H1 (cell line): ENCODE results near the gene SERPINH1. TPM values are rescaled to one million over a fixed set of nuclear protein-coding genes. Genes with fewer than 3 reads are reported as not detected.

Experiments
- CTCF ChIA-PET: fragments of 300-600 bp; sonication (Branson Sonifier 250); formaldehyde crosslinking; loops from one replicate; lab custom pipeline; 2021; ENCODE audit not compliant: partially characterized antibody; lab: Charles Lee
- POLR2A ChIA-PET: fragments of 300-600 bp; sonication (Branson Sonifier 250); formaldehyde crosslinking; loops from one replicate; lab custom pipeline; 2021; ENCODE audit warnings: inconsistent platforms; ENCODE audit not compliant: partially characterized antibody; lab: Charles Lee
- DNase-seq, 2 experiments: peaks; one replicate each; pipeline versions ENCODE4 v3.0.0 to v3.0.0-alpha.2; 2010 to 2022; ENCODE audit warnings: low spot score in 2 of 2, low read depth in 1 of 2, mixed read lengths in 1 of 2
- FAIRE-seq: peaks from 2 replicates; lab custom pipeline; 2011; peaks lifted over from hg19 to GRCh38; lab: Jason Lieb, UNC
- H2AFZ ChIP-seq: 2 replicates; pipeline ENCODE4 v1.8.1; 2012; ENCODE audit warnings: low read length, inconsistent platforms
- H2AK5ac ChIP-seq: 2 replicates; pipeline ENCODE4 v1.6.1; 2013; ENCODE audit warnings: low read depth, low read length
- H2BK120ac ChIP-seq: replicated peaks from 2 replicates; pipeline ENCODE3; 2013; ENCODE audit warnings: low read depth, low read length, inconsistent platforms
- H2BK12ac ChIP-seq: 2 replicates; pipeline ENCODE4 v1.6.1; 2013; ENCODE audit warnings: low read depth, low read length
- H2BK15ac ChIP-seq: 2 replicates; pipeline ENCODE4 v1.6.1; 2013; ENCODE audit warnings: low read length
- H2BK20ac ChIP-seq: 2 replicates; pipeline ENCODE4 v1.6.1; 2013; ENCODE audit warnings: low read length
- H2BK5ac ChIP-seq: 2 replicates; pipeline ENCODE4 v1.6.1; 2013; ENCODE audit warnings: low read depth, low read length
- H3K14ac ChIP-seq: 2 replicates; pipeline ENCODE4 v1.6.1; 2013; ENCODE audit warnings: inconsistent platforms; ENCODE audit not compliant: insufficient read length
- H3K18ac ChIP-seq: 2 replicates; pipeline ENCODE4 v1.6.1; 2013; ENCODE audit warnings: low read length; ENCODE audit errors: extremely low read depth
- H3K23ac ChIP-seq: 2 replicates; pipeline ENCODE4 v1.6.1; 2013; ENCODE audit warnings: inconsistent platforms; ENCODE audit not compliant: insufficient read length
- H3K23me2 ChIP-seq: 2 replicates; pipeline ENCODE4 v1.6.1; 2013; ENCODE audit warnings: low read depth, low read length
- H3K27ac ChIP-seq: 2 replicates; pipeline ENCODE4 v1.6.1; 2011; ENCODE audit warnings: low read depth, low read length, inconsistent platforms
- H3K27me3 ChIP-seq, 4 experiments: replicated peaks in 1 of 4; 1 replicate in 1 of 4; 2 replicates in 3 of 4; pipeline versions ENCODE4 v1.6.1 to v1.8.1; 2011 to 2013; ENCODE audit warnings: low read length in 3 of 4, mild to moderate bottlenecking in 3 of 4, inconsistent platforms in 2 of 4, mixed read lengths in 2 of 4, moderate library complexity in 1 of 4; ENCODE audit not compliant: control insufficient read depth in 3 of 4, insufficient read depth in 3 of 4; ENCODE audit errors: extremely low read depth in 1 of 4
- H3K36me3 ChIP-seq, 4 experiments: 2 replicates each; pipeline versions ENCODE4 v1.6.1 to v1.8.1; 2011 to 2013; ENCODE audit warnings: mild to moderate bottlenecking in 4 of 4, low read length in 3 of 4, moderate library complexity in 2 of 4, control low read depth in 1 of 4, inconsistent platforms in 1 of 4; ENCODE audit not compliant: insufficient read depth in 4 of 4, control insufficient read depth in 2 of 4
- H3K4ac ChIP-seq: replicated peaks from 2 replicates; pipeline ENCODE3; 2013; ENCODE audit warnings: low read length, low read depth, mixed read lengths, inconsistent platforms; ENCODE audit not compliant: insufficient read length
- H3K4me1 ChIP-seq, 4 experiments: replicated peaks in 1 of 4; 1 replicate in 1 of 4; 2 replicates in 3 of 4; pipeline versions ENCODE4 v1.6.1 to v1.8.1; 2011 to 2013; ENCODE audit warnings: low read length in 3 of 4, inconsistent platforms in 2 of 4, mixed read lengths in 1 of 4; ENCODE audit not compliant: insufficient read depth in 4 of 4, control insufficient read depth in 3 of 4
- H3K4me2 ChIP-seq, 2 experiments: 2 replicates each; pipeline versions ENCODE4 v1.6.1 to v1.8.1; 2011 to 2013; ENCODE audit warnings: low read depth in 2 of 2, low read length in 2 of 2, control low read depth in 1 of 2, inconsistent platforms in 1 of 2, mild to moderate bottlenecking in 1 of 2; ENCODE audit not compliant: insufficient read depth in 1 of 2
- H3K4me3 ChIP-seq, 4 experiments: fragments of 200-600, 300-600 bp in 1 of 4; sonication (generic), shearing (Covaris generic), sonication (Bioruptor Twin) in 1 of 4; 2 replicates each; pipeline versions ENCODE4 v1.5.1 to v1.8.1; 2011 to 2016; ENCODE audit warnings: low read length in 4 of 4, low read depth in 3 of 4, control low read depth in 2 of 4, inconsistent platforms in 2 of 4, mild to moderate bottlenecking in 2 of 4, mixed read lengths in 1 of 4, moderate library complexity in 1 of 4; ENCODE audit not compliant: insufficient read depth in 2 of 4; ENCODE audit errors: extremely low read depth in 1 of 4
- H3K56ac ChIP-seq: replicated peaks from 2 replicates; pipeline ENCODE3; 2013; ENCODE audit warnings: low read depth, mild to moderate bottlenecking, mixed read lengths, low read length, inconsistent platforms; ENCODE audit not compliant: insufficient read length
- H3K79me1 ChIP-seq: 2 replicates; pipeline ENCODE4 v1.6.1; 2013; ENCODE audit warnings: low read depth, low read length, control low read depth
- H3K79me2 ChIP-seq, 2 experiments: 2 replicates each; pipeline versions ENCODE4 v1.6.1 to v1.8.1; 2012 to 2013; ENCODE audit warnings: low read length in 2 of 2, mild to moderate bottlenecking in 2 of 2, inconsistent platforms in 1 of 2; ENCODE audit not compliant: insufficient read depth in 2 of 2, control insufficient read depth in 1 of 2
- H3K9ac ChIP-seq, 4 experiments: replicated peaks in 1 of 4; 1 replicate in 1 of 4; 2 replicates in 3 of 4; pipeline versions ENCODE4 v1.6.1 to v1.8.1; 2011 to 2013; ENCODE audit warnings: low read depth in 3 of 4, low read length in 3 of 4, control low read depth in 2 of 4, mild to moderate bottlenecking in 2 of 4, moderate library complexity in 2 of 4, inconsistent platforms in 1 of 4; ENCODE audit errors: extremely low read depth in 1 of 4
- H3K9me3 ChIP-seq, 2 experiments: 2 replicates each; pipeline versions ENCODE4 v1.6.1 to v1.8.1; 2012 to 2013; ENCODE audit warnings: mild to moderate bottlenecking in 2 of 2, moderate library complexity in 2 of 2, control low read depth in 1 of 2, inconsistent platforms in 1 of 2, low read depth in 1 of 2, low read length in 1 of 2, mixed read lengths in 1 of 2; ENCODE audit not compliant: insufficient read depth in 2 of 2
- H4K20me1 ChIP-seq, 2 experiments: replicated peaks in 1 of 2; 2 replicates each; pipeline versions ENCODE3 to v1.8.1; 2011 to 2013; ENCODE audit warnings: inconsistent platforms in 2 of 2, low read length in 2 of 2, mild to moderate bottlenecking in 1 of 2; ENCODE audit not compliant: insufficient read depth in 2 of 2, control insufficient read depth in 1 of 2
- H4K5ac ChIP-seq: 2 replicates; pipeline ENCODE4 v1.6.1; 2013; ENCODE audit warnings: low read length, low read depth, mixed read lengths, inconsistent platforms; ENCODE audit not compliant: insufficient read length
- H4K8ac ChIP-seq: 2 replicates; pipeline ENCODE4 v1.8.0; 2013; ENCODE audit warnings: mild to moderate bottlenecking, moderate library complexity, low read length, inconsistent platforms; ENCODE audit not compliant: insufficient read depth; ENCODE audit errors: extremely low read depth
- H4K91ac ChIP-seq: replicated peaks from 2 replicates; pipeline ENCODE3; 2013; ENCODE audit warnings: low read length, mixed read lengths, inconsistent platforms; ENCODE audit not compliant: insufficient read length
- ASH2L ChIP-seq: fragments of 200-600, 300-600 bp; sonication (generic); IDR thresholded peaks from one replicate; pipeline ENCODE4 v1.7.1; 2017; ENCODE audit warnings: low read length
- NANOG ChIP-seq: IDR thresholded peaks from 2 replicates; pipeline ENCODE4 v1.6.1; 2011; ENCODE audit warnings: low read length, low read depth, mild to moderate bottlenecking, inconsistent platforms; ENCODE audit not compliant: insufficient read depth, poor library complexity, severe bottlenecking
- POLR2A ChIP-seq, 2 experiments: IDR thresholded peaks; 1 replicate in 1 of 2; 2 replicates in 1 of 2; pipeline ENCODE4 v1.6.1; 2011; ENCODE audit warnings: low read depth in 2 of 2, low read length in 2 of 2, mild to moderate bottlenecking in 2 of 2; ENCODE audit errors: control extremely low read depth in 1 of 2
- POLR2AphosphoS5 ChIP-seq: IDR thresholded peaks from 2 replicates; pipeline ENCODE4 v1.6.1; 2011; ENCODE audit warnings: low read depth, low read length
- WGBS, 2 experiments: shearing (Covaris generic) in 1 of 2; methylation state at CpG; one replicate each; pipeline versions ENCODE4 v1.1.6 to v1.1.7; 2013 to 2015; ENCODE audit warnings: low lambda C conversion rate in 2 of 2, mixed read lengths in 2 of 2, inconsistent platforms in 1 of 2, low coverage in 1 of 2, missing lambda C conversion rate in 1 of 2; ENCODE audit not compliant: insufficient replicate concordance in 2 of 2, insufficient coverage in 1 of 2, insufficient read length in 1 of 2; ENCODE audit errors: extremely low coverage in 1 of 2, missing lambda C conversion rate in 1 of 2; 5-methylcytosine and 5-hydroxymethylcytosine counted together
- polyA plus RNA-seq, 7 experiments: library from polyadenylated mRNA; depleted of rRNA in 3 of 7; stranded (reverse) in 5 of 7; unstranded in 2 of 7; fragments of >200 nt in 5 of 7; fragments of 200-250 nt in 2 of 7; gene quantifications; 1 replicate in 5 of 7; 2 replicates in 1 of 7; 4 replicates in 1 of 7; pipeline versions ENCODE4 v1.2.1 to v1.2.3, GENCODE V29; 2011 to 2013; ENCODE audit warnings: missing spikeins in 2 of 7, mixed read lengths in 2 of 7
- total RNA-seq: library from RNA; stranded (reverse); fragmentation: NEBNext Ultra II Directional; extraction: Animal tissue kit (Norgen Biotek cat#: 25700); gene quantifications from 2 replicates; pipeline ENCODE4 v1.2.1, GENCODE V29; 2021
- TF ChIP-seq, protein P1 (sequence below): IDR thresholded peaks from 2 replicates; pipeline ENCODE4 v1.6.1; 2012; ENCODE audit warnings: inconsistent platforms

Gene SERPINH1
- total and polyA plus RNA-seq, 2 of the 8 experiments (the other 6 are each of a cell fraction or from before 2014, with no cell fraction given): 420 to 621 TPM

DNA sequence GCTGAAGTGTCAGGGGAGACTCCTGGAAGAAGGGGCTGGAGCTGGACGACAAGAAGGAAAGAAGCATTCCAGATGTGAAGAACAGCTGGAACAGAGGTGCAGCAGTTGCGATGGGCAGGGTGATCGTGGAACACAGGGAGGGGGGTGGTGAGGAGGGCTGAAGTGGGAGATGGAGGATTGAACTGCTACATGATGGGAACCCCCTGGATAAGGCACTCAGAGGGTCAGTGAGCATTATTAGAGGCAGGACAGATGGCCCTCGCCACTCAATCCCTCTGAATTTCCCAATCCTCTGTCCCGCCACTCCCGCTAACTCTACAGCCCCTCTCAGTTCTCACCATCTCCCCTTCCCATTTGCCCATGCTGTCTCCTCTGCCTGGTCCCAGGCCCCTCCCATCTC is 14.0 kb downstream of the SERPINH1 start:
- peak overlapping the region; percentile 63; the same call in 1 of the 2 replicates for H2BK15ac ChIP-seq
- H2AK5ac ChIP-seq: no peak overlapping the region
- H3K4ac ChIP-seq: no peak overlapping the region
- POLR2A ChIA-PET: interaction anchor here (0.9 to 35.1 kb wide), 13 partner anchors 0 to 194 kb away, joined by 3 to 1120 read pairs (median 4); partner anchors contain the start of genes GDPD5 and SERPINH1
- H4K20me1 ChIP-seq: peaks cover 0 to 8% of the 10 kb centered on the region in 2 experiments
- no peaks in the 10 kb centered on the region; the same call in 1 of the 2 replicates for H3K79me1 ChIP-seq
- peaks cover 0 to 4% (median under 1%) of the 10 kb centered on the region in 4 experiments; a peak in 4 of 7 replicates for H3K4me1 ChIP-seq
- no peak overlapping the region for H3K23ac ChIP-seq
- H3K14ac ChIP-seq: no peak overlapping the region
- H4K5ac ChIP-seq: no peak overlapping the region
- CTCF ChIA-PET: interaction anchor here (0.6 to 17.4 kb wide), 26 partner anchors 10 to 481 kb away, joined by 3 to 344 read pairs (median 5); partner anchors contain the start of gene SERPINH1
- no peak overlapping the region for H4K91ac ChIP-seq
- H3K79me2 ChIP-seq: no peaks in the 10 kb centered on the region
- no peak overlapping the region for H3K56ac ChIP-seq
- H3K18ac ChIP-seq: no peak overlapping the region
- no peak overlapping the region for H2BK5ac ChIP-seq
- peaks cover 12 to 29% (median 18%) of the 10 kb centered on the region in 4 experiments for H3K36me3 ChIP-seq
- no peak overlapping the region; the same call in 1 of the 2 replicates for H2BK12ac ChIP-seq
- no peaks in the 10 kb centered on the region for H3K9me3 ChIP-seq
- 96% methylated on average over 6 of the region's 6 CpGs; no CpG with 5 or more reads in 1 of the 2 experiments for WGBS, 2 experiments
- H3K4me3 ChIP-seq: no peak overlapping the region
- no peak for FAIRE-seq
- H3K4me2 ChIP-seq: no peak overlapping the region
- no peak overlapping the region; a peak in 1 of 7 replicates for H3K9ac ChIP-seq
- no peak overlapping the region for H2BK120ac ChIP-seq
- H3K27me3 ChIP-seq: no peaks in the 10 kb centered on the region
- H3K23me2 ChIP-seq: no peaks in the 10 kb centered on the region
- no peak overlapping the region for H2AFZ ChIP-seq
- no peak overlapping the region for H3K27ac ChIP-seq
- H4K8ac ChIP-seq: no peak overlapping the region
- H2BK20ac ChIP-seq: no peak overlapping the region
- DNase-seq: no peak
- TF ChIP-seq ASH2L (no peak), POLR2AphosphoS5 (peak; percentile 71; the same call in 1 of the 2 replicates), NANOG (no peak), POLR2A (IDR thresholded peaks at IDR 0.05; ENCODE audit: control extremely low read depth in 1 of 2, low read depth in 2 of 2, low read length in 2 of 2) (peak in 1 of 2 experiments; percentile 51; a peak in 1 of 3 replicates)
- TF ChIP-seq, protein P1, sequence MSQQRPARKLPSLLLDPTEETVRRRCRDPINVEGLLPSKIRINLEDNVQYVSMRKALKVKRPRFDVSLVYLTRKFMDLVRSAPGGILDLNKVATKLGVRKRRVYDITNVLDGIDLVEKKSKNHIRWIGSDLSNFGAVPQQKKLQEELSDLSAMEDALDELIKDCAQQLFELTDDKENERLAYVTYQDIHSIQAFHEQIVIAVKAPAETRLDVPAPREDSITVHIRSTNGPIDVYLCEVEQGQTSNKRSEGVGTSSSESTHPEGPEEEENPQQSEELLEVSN: no peak
